ENCODE results near the gene NAV2.
"Not testable (repeated sequence)": the region's sequence is repeated elsewhere in the genome, so short reads cannot be mapped to it uniquely, and the experiment has no call there.

The NAV2 gene

DNA sequence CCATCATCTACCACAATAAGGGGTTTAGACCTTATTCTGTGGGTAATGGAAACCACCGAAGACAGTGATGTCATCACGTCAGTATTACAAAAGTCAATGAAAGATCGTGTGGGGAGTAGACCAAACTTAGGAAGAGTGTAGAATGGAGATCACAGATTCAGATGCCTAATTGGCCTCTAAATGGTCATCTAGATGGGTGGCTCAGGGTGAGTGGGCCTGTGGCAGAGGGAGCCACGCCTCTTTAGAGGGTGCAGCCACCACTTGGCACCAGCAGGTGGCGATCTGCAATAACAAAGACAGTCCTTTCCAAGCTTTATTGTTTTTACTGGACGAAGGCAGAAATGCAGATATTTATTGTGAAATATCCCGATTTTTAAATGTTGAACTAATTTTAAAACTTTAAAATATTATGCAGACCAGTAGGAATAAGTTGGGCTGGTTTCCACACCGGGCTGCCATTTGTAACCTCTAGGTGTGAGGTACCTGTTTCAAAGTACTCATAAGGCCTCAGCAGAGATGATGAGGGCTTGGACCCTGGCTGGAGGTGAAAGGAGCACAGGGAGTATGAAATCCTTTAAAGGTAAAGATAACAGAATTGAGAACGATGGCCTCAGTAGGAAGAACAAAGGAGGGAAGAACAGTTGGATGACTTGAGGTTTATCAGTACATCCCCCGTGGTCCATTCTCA is 225.7 kb downstream of the NAV2 start:
- in situ Hi-C loops (cut with HindIII; ENCODE audit: low sequenced_read_pairs): no loop called here

DNA sequence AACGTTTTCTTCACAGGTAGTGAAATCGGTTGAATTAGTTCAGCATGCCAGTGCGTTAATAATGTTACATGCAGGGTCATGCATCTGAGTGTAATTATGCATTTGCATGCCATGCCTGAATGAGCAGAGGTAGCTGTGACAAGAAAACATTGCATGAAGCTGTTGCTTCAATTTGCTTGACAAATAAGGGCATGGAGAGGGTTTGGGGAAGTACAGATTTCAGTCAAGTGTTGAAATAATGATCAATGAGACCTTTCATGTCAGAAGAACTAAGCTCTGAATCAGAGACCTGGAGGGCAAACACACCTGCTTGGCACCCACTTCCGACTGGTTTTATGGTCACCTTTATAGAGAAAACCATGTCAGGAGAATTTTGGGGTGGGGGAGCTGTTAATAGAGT is 226.2 kb downstream of the NAV2 start:
- in situ Hi-C loops (cut with HindIII; ENCODE audit: low sequenced_read_pairs): no loop called here

DNA sequence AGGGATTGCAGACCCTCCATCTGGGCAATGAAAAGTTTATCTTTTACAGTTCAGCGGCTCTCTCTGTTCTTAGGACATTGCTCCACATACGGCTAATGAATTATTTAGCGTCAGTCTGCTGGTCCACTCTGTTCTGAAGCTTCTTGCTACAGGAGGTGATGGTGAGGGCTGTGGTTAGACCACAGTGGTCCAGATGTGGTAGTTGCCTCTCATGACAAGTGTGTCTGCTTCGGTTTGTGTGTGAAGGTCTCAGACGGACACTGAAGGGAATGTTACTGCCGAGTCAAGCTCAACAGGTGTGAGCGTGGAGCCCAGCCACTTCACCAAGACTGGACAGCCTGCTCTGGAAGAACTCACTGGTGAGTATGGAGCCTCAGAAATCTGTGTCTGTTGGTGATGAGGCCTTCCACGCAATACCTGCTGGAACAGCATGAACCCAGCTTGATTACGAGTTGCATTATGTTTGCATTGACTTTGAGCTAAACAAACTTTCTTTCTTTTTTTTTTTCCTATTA is 226.8 kb downstream of the NAV2 start:
- in situ Hi-C loops (cut with HindIII; ENCODE audit: low sequenced_read_pairs): no loop called here

DNA sequence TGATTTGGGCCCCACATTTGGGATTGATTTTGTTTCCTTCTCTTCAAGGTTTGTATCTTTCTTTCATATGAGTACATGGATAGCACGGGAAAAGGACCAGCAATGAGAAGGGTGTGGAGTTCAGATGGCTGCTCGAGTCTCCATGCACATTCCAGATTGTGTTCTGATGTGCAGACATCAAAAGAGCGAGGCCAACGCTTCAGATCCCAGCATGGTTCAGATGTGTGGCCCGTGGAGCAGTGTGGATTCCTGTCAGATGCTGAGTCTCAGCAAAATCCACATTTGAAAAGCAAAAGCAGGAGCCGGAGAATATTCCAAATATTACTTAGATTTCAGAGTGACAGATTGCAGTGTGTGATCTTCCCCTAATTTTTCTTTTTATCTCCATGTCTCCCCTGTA is 228.2 kb downstream of the NAV2 start:
- in situ Hi-C loops (cut with HindIII; ENCODE audit: low sequenced_read_pairs): no loop called here

DNA sequence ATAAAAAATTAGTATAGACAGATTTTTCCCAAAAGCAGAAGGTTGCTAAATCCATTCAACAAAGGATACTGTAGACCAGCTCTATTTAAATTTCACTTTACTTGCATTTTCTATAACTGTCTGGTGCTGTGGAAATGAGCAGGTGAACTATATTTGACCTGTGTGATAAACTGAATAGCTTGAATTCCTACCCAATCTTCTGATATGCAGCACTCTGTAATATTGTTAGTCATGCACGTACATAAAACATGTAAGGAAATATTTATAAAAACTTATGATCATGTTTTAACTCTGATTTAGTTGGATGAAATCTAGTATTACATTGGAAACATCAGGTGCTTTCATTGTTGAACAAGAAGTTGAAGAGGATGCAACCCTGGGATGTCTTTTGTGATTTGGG is 234.0 kb downstream of the NAV2 start:
- in situ Hi-C loops (cut with HindIII; ENCODE audit: low sequenced_read_pairs): no loop called here

DNA sequence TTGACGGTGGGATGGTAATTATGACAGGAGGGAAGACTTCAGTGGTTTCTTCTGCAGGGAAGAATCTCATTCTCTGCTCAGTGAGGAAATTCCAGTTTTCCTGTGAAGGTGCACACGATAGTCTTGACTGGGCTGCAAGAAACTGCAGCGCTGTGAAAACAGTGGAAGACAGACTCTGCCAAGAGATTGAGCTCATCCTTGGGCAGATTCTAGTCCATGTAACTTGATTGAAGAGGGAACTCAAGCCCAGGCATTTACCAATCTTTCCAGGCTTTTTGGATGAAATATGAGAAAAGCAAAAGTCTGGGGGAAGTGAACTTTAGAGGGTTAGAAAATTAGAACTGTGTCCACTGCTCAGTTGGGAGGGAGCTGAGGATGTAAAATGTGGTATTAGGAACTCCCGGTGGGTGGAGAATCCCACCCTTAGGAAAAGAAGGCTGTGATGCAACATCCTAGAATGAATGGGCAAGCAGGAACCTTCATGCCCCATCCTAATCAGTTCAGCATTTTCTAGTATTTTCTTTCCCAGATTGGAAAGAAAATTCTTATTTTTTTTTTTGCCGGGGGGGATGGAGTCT is 235.0 kb downstream of the NAV2 start:
- in situ Hi-C loops (cut with HindIII; ENCODE audit: low sequenced_read_pairs): no loop called here

DNA sequence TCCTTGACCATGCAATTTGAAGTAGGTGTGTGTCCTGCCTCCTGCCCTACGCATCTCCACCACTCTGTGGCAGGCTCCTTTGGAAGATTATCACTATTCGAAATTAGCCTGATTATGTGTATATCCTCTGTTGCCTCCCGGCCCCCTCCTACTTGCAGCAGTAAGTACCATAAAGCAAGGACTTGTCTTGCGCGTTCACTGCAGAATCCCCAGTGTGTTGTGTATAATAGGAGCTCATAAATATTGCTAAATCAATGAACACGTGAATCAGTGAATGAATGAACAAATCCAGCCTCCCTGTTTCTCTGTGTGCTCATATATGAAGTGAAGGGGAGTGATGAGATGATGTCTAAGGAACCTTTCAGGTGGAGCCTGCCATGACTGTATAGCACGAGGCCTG is 237.0 kb downstream of the NAV2 start:
- in situ Hi-C loops (cut with HindIII; ENCODE audit: low sequenced_read_pairs): no loop called here

DNA sequence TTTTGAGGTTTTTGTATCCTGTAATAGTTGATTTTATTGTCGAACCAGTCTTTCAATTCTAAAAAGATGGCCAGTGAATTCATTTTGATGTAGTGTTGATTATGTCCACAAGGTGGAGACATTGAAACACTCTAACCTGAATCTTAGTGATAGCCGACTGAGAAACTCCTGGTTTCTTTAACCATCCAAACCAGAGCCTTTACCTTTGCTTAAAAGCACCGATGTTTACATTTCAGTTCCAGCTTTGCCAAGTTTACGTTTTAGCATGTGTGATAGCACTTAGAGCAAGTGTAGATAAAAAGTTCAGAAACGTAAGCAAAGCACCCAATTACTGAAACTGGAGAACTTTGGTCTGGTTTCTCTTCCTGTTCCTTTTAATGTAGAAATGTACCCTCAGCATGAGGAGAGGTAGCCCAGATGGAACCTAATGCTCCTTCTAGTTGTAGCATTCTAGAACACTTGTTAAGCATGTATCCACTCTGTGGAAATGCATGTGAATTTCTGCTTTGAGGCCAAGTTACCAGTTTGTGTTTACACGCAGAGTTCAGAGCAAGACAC is 239.0 kb downstream of the NAV2 start:
- in situ Hi-C loops (cut with HindIII; ENCODE audit: low sequenced_read_pairs): no loop called here

DNA sequence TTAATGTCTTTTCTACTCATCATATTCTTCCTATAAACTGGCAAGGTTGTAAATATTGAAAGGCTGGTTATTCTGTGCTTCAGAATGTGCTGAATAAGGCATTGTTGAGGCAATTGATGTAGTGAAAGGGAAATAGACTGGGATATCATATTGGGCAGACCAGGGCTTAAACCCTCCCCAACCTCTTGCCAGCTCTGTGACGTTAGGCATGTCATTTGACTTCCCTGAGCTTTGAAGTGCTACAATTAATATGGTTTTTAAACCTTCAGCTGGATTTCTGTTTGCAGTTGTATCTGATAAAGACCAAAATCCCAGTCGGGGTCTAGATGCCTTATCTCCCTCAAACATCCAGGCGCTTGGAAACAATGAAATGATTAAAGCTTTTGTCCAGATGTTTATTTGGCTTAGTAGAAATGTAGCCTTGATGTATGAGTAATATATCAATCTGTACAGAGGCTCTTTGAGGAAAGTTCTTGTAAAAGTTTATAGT is 239.5 kb downstream of the NAV2 start:
- in situ Hi-C loops (cut with HindIII; ENCODE audit: low sequenced_read_pairs): no loop called here

DNA sequence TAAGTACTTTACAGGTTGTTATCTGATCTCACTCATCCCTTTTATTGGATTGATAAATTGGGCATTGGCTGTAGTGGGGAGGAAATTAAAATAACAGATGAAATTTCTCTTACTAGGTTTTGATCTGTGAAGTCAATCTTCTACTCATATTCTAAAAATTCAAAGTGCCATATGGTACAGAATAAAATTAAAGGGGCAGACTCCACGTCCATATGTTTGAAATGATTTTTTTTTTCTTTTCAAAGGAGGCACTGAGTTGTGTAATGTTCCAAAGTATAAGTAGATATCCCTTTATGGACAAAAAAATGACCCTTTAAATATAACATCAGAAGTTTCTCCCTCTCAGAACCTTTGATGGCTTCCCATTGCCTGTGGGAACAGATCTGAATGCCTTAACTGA is 240.3 kb downstream of the NAV2 start:
- in situ Hi-C loops (cut with HindIII; ENCODE audit: low sequenced_read_pairs): no loop called here

DNA sequence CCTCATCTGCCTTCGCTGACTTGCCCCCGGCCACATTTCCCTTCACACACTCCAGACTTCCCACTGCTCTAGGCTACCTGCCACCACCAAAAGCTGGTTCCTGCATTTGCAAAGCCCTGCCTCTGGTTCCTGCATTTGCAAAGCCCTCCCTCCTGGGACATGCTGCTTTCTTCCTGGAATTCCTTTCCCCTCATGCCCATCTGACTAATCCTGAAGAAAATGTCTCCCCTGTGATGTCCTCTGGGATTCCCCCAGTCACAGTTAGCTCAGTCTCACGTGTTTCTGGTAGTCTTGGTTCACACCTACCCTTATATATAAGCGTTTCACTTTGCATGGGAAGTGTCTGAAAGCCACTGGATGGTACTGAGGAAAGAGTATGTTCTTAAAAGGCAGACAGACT is 240.7 kb downstream of the NAV2 start:
- in situ Hi-C loops (cut with HindIII; ENCODE audit: low sequenced_read_pairs): no loop called here

DNA sequence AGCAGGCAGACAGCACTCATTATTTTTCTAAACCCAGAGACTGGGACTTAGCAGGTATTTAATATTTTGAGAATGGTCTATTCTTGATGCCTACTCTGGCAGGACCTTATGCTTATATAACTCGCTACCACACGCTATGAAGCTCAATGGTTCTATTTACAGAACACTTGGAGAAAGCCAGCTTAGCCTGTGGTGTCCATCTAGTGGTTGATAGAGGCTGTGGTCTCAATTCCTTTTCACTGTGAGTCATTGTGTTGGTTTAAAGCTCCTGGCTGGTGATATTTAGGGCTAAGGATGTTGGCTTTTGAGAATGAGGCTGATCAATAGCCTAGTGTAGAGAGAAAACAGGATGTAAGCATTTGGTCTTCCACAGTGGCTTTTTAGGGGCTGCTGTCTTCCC is 241.3 kb downstream of the NAV2 start:
- in situ Hi-C loops (cut with HindIII; ENCODE audit: low sequenced_read_pairs): no loop called here

DNA sequence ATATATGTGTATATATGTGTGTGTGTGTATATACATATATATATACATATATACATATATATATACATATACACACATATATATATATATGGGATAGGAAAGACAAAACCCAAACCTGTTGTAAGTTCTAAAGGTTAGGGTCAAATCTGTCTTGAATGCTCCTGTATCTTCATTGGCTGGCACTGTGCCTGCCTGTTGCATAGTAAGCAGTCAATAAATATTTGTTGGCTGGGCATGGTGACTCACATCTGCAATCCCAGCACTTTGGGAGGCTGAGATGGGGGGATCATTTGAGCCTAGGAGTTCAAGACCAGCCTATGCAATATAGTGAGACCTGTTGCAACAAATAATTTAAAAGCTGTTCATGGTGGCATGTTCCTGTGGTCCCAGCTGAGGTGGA is 242.3 kb downstream of the NAV2 start:
- in situ Hi-C loops (cut with HindIII; ENCODE audit: low sequenced_read_pairs): no loop called here

DNA sequence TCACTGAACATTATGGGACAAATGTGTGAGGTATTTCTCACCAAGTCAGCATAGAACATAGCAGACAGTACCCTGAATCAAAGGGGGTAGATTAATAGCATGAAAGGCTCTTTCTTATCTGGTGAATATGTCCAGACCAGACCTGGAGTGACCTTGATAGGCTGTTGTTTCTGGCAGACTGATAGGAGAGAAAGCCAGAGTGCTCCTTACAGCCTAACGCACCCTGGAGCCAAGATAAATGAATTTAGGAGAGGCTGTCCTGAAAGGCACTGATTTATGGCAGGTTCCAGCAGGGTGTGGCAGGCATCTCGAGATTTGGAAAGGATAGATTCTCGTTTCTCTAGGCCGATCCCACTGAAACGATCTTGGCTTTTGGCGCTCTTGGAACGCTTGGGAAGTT is 243.0 kb downstream of the NAV2 start:
- in situ Hi-C loops (cut with HindIII; ENCODE audit: low sequenced_read_pairs): no loop called here

DNA sequence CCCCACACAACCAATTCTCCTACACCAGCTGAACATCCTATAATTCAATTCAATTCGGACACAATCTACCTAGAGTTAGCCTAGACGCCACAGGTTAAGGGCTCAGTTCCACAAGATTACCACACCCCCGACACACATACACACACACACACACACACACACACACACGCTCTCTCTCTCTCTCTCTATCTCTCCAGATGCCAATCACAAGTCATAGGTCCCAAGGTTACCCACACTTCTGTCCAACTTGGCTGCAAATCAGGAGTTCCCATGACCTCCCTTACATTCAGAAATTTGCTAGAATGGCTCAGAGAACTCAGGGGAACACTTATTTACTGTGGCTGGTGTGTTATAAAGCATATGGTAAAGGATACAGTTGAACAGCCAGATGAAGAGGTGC is 243.6 kb downstream of the NAV2 start:
- in situ Hi-C loops (cut with HindIII; ENCODE audit: low sequenced_read_pairs): no loop called here

DNA sequence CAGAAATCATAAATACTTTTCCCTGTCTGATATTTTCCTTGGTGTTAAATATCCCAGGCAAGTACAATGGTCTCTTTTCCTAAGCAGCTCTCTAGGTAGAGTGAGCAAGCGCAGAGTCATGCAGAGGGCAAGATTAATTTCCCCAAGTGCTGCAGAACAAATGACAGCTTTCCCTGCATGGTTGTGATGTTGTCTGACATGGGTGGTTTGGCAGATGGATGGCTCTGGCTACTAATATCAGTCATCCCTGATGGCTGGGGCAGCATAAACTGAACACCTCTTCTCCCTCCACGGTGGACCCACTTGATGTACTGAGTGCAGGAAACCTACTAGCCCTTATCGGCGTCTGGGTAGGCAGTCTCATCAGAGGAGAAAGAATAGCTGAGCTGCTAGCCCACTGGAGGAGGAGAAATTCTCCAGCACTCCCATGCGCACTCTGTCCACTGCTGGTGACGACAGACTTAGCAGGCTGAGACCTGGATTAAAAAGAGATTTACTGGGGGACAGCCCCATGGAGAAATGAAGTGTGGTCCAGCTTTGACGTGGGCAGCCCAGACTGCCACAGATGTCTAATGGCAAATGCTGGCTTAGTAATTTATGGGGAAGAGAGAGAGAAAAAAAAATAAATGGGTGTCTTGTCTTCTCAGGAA is 244.8 kb downstream of the NAV2 start:
- in situ Hi-C loops (cut with HindIII; ENCODE audit: low sequenced_read_pairs): no loop called here

DNA sequence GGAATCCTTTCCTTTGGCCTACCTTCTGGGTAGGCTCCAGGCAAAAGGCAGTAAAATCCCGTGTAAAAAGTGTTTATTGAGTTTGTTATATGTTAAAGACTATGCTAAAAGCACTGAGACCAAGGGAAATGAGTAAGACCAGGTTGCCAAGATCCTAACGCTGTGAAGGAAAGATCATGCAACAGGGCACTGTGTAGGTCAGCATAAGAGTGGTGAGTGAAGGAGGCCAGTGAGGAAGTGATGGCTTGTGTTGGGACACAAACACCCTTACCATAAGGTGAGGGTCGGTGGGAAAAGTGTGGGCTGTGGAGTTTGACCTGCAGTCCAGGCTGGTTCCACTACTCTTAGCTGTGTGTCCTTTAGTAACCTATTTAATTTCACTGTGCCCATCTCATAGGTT is 245.6 kb downstream of the NAV2 start:
- in situ Hi-C loops (cut with HindIII; ENCODE audit: low sequenced_read_pairs): no loop called here

DNA sequence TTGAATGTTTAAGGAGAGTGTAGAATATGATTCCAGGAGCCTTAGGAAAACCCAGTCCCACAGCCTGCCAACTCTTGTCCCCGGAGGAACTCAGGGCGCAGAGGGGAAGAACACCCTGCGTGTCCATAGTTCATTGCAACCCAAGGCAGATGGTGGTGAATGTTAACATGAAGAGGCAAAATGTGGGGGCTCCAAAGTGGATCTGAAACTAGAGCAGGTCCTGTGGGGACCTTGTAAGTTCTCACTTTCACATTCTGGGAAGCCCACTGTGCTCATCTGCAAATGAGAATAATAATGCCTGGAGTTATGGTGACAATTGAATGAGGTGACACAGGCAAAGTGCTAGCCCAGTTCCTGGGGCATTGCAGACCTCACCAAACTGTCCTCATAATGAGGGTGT is 246.6 kb downstream of the NAV2 start:
- in situ Hi-C loops (cut with HindIII; ENCODE audit: low sequenced_read_pairs): no loop called here

DNA sequence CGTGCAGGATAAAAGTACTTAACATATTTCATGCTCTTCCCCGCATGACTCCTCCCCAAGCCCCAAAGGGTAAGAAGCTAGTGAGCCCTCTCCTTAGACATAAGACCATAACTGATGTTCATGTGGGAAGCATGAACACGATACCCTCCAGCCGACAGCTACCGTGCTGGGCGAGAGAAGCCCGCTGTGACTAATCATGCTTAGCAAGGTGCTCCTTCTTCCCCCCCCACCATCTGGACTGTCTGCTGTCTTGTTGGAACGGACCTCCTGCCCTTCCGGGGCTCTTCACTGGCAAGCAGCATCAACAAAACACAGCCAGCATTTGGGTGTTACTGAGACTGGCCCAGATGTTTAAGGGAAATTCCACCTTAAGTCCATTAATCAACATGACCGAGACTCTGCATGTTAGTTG is 247.0 kb downstream of the NAV2 start:
- in situ Hi-C loops (cut with HindIII; ENCODE audit: low sequenced_read_pairs): no loop called here

DNA sequence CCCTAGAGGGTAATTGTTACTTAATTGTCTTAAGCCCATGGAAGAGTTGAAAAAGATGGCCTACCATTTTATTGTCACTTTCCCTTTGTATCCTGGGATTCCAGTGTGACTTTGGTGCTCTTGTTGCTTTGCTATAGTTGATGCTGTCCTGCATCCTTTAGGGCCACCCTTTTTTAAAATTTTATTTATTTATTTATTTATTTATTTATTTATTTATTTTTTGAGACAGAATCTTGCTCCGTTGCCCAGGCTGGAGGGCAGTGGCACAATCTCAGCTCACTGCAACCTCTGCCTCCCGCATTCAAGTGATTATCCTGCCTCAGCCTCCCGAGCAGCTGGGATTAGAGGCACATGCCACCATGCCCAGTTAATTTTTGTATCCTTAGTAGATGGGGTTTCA is 247.8 kb downstream of the NAV2 start:
- in situ Hi-C loops (cut with HindIII; ENCODE audit: low sequenced_read_pairs): not testable (repeated sequence)

DNA sequence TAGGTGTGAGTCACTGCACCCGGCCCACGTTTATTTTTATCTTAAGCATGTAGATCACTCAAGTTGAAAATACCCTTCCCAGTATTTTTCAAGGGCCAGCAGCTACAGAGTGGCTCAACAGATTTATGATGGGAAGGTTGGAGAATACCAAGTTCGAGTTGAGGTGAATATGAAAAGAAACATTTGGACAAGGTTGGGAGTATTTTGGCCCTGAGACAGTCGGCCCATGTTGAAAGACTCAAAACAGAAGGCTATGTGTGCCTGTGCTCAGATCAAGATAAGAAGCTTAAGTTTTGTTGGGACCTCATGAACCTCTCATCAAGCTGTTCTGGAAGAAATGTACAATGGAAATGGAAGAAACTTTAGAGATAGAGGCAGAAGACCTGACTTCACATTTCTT is 248.6 kb downstream of the NAV2 start:
- in situ Hi-C loops (cut with HindIII; ENCODE audit: low sequenced_read_pairs): no loop called here
